HepG2 (cell line): ENCODE results near the gene NPY1R. TPM values are rescaled to one million over a fixed set of nuclear protein-coding genes. Genes with fewer than 3 reads are reported as not detected.

Experiments
- ATAC-seq: fragments of 200-7000 bp; cut with Tn5 transposase; 3 replicates; pipeline ENCODE4 v1.9.1; 2020; ENCODE audit warnings: mild to moderate bottlenecking, moderate library complexity
- BruUV-seq: library from RNA; stranded (reverse); fragments of 400-500 nt; replicated peaks from 2 replicates; lab custom pipeline; 2021; lab: Mats Ljungman, UMichigan
- CTCF ChIA-PET: fragments of 300-600 bp; formaldehyde crosslinking; extraction: SDS; loops from one replicate; lab custom pipeline; 2021; ENCODE audit warnings: low total read pairs, inconsistent platforms, low intra/inter-chr PET ratio; lab: Yijun Ruan, JAX
- POLR2A ChIA-PET: fragments of 350-600 bp; sonication (Branson Sonifier 250); formaldehyde crosslinking; loops from one replicate; lab custom pipeline; 2020; ENCODE audit warnings: antibody characterized with exemption, inconsistent platforms; lab: Yijun Ruan, JAX
- DNase-seq: peaks from one replicate; pipeline ENCODE4 v3.0.0-alpha.2; 2015; ENCODE audit warnings: low spot score
- FAIRE-seq: peaks from 3 replicates; lab custom pipeline; 2011; peaks lifted over from hg19 to GRCh38; lab: Jason Lieb, UNC
- H2AFZ ChIP-seq: one replicate; pipeline ENCODE4 v1.6.1; 2011; ENCODE audit warnings: low read length, inconsistent platforms
- H3K27ac ChIP-seq: fragments of 300-600 bp; 3 replicates; pipeline ENCODE4 v1.8.0; 2011; ENCODE audit warnings: mixed run types, mild to moderate bottlenecking, mixed read lengths, low read length, inconsistent platforms; ENCODE audit not compliant: insufficient read depth; ENCODE audit errors: extremely low read length
- H3K27me3 ChIP-seq, 2 experiments: fragments of 200-600 bp in 1 of 2; 2 replicates in 1 of 2; 3 replicates in 1 of 2; pipeline versions ENCODE4 v1.6.0 to v1.8.0; 2011; ENCODE audit warnings: low read length in 2 of 2, mild to moderate bottlenecking in 2 of 2, moderate library complexity in 2 of 2, inconsistent platforms in 1 of 2; ENCODE audit not compliant: insufficient read depth in 2 of 2, control insufficient read depth in 1 of 2
- H3K36me3 ChIP-seq, 2 experiments: fragments of 200-600 bp in 1 of 2; replicated peaks in 1 of 2; 2 replicates in 1 of 2; 3 replicates in 1 of 2; pipeline versions ENCODE4 v1.5.1 to v1.8.0; 2011; ENCODE audit warnings: low read length in 2 of 2, inconsistent platforms in 1 of 2; ENCODE audit not compliant: insufficient read depth in 2 of 2, control insufficient read depth in 1 of 2
- H3K4me1 ChIP-seq: 2 replicates; pipeline ENCODE4 v1.5.1; 2012; ENCODE audit warnings: low read length, inconsistent platforms; ENCODE audit not compliant: insufficient read depth
- H3K4me2 ChIP-seq: 2 replicates; pipeline ENCODE4 v1.6.0; 2011; ENCODE audit warnings: low read depth, low read length, inconsistent platforms
- H3K4me3 ChIP-seq, 3 experiments: fragments of 200-600 bp in 1 of 3; sonication (generic), shearing (Covaris generic) in 1 of 3; replicated peaks in 1 of 3; 2 replicates each; pipeline ENCODE4 v1.5.1; 2011 to 2016; ENCODE audit warnings: low read length in 3 of 3, inconsistent platforms in 2 of 3, low read depth in 2 of 3, mild to moderate bottlenecking in 2 of 3, control low read depth in 1 of 3, mixed read lengths in 1 of 3; ENCODE audit not compliant: insufficient read depth in 1 of 3
- H3K79me2 ChIP-seq: one replicate; pipeline ENCODE4 v1.6.1; 2011; ENCODE audit warnings: low read length, inconsistent platforms; ENCODE audit not compliant: insufficient read depth
- H3K9ac ChIP-seq: 2 replicates; pipeline ENCODE4 v1.6.0; 2011; ENCODE audit warnings: mild to moderate bottlenecking, low read depth, low read length, inconsistent platforms; ENCODE audit not compliant: insufficient read depth
- H3K9me3 ChIP-seq: 2 replicates; pipeline ENCODE4 v1.5.1; 2012; ENCODE audit warnings: mild to moderate bottlenecking, low read length
- H4K20me1 ChIP-seq: 2 replicates; pipeline ENCODE4 v1.6.0; 2011; ENCODE audit warnings: inconsistent platforms, mild to moderate bottlenecking, low read length, moderate library complexity; ENCODE audit not compliant: insufficient read depth
- ELF4 ChIP-seq: sonication (generic); formaldehyde crosslinking; IDR thresholded peaks from 2 replicates; pipeline ENCODE4 v1.5.0; 2020; ENCODE audit warnings: missing genetic modification reagents, mild to moderate bottlenecking, moderate library complexity, borderline replicate concordance
- FOXK2 ChIP-seq: fragments of 450-650 bp; IDR thresholded peaks from 2 replicates; pipeline ENCODE4 v1.6.1; 2016
- HNRNPUL1 ChIP-seq: fragments of 200-400 bp; formaldehyde crosslinking; IDR thresholded peaks from 2 replicates; pipeline ENCODE4 v1.6.1; 2017; ENCODE audit warnings: low read depth, mild to moderate bottlenecking, low read length, moderate library complexity
- NFIC ChIP-seq: IDR thresholded peaks from 2 replicates; pipeline ENCODE4 v1.6.1; 2012; ENCODE audit warnings: mild to moderate bottlenecking, low read length, inconsistent platforms
- NRL ChIP-seq: sonication (generic); formaldehyde crosslinking; IDR thresholded peaks from 2 replicates; pipeline ENCODE4 v1.5.0; 2020; ENCODE audit warnings: missing genetic modification reagents, mild to moderate bottlenecking, moderate library complexity, borderline replicate concordance
- PRMT3 ChIP-seq: sonication (generic); formaldehyde crosslinking; IDR thresholded peaks from 2 replicates; pipeline ENCODE4 v1.8.1; 2022; ENCODE audit warnings: low read depth, mild to moderate bottlenecking, moderate library complexity, missing genetic modification reagents, borderline replicate concordance
- RARG ChIP-seq: sonication (generic); formaldehyde crosslinking; IDR thresholded peaks from 2 replicates; pipeline ENCODE4 v1.4.0; 2020; ENCODE audit warnings: low read depth, mild to moderate bottlenecking, missing genetic modification reagents
- ZC3H13 ChIP-seq: sonication (generic); formaldehyde crosslinking; IDR thresholded peaks from 2 replicates; pipeline ENCODE4 v1.8.1; 2023; ENCODE audit warnings: mild to moderate bottlenecking, missing genetic modification reagents, moderate library complexity
- ZNF275 ChIP-seq: sonication (generic); formaldehyde crosslinking; IDR thresholded peaks from 2 replicates; pipeline ENCODE4 v1.8.0; 2022; ENCODE audit warnings: missing genetic modification reagents, mild to moderate bottlenecking, inconsistent platforms, borderline replicate concordance
- ZNF646 ChIP-seq: sonication (generic); formaldehyde crosslinking; IDR thresholded peaks from 2 replicates; pipeline ENCODE4 v1.9.0; 2021; ENCODE audit warnings: mild to moderate bottlenecking, missing genetic modification reagents
- ZSCAN31 ChIP-seq: sonication (generic); formaldehyde crosslinking; IDR thresholded peaks from 2 replicates; pipeline ENCODE4 v1.5.0; 2020; ENCODE audit warnings: low read depth, mild to moderate bottlenecking, missing genetic modification reagents
- WGBS: methylation state at CpG from one replicate; pipeline ENCODE4 v1.1.6; 2017; ENCODE audit warnings: low lambda C conversion rate; 5-methylcytosine and 5-hydroxymethylcytosine counted together
- in situ Hi-C: cut with HindIII; loops from 2 replicates; pipeline ENCODE4 v1.10.0; 2017; ENCODE audit warnings: low pct_unique_long_range_greater_than_20kb; ENCODE audit not compliant: extremely low pct_ligation_motif_present
- intact Hi-C: fragments of 100-400 bp; cut with micrococcal nuclease; formaldehyde crosslinking; loops from one replicate; pipeline ENCODE4 v1.10.0; 2022; ENCODE audit not compliant: unreplicated experiment
- polyA plus RNA-seq, 8 experiments: library from polyadenylated mRNA; depleted of rRNA in 3 of 8; stranded (reverse) in 7 of 8; unstranded in 1 of 8; fragments of >200 nt; fragmentation: Illumina TruSeq in 4 of 8; extraction: Trizol in 4 of 8; gene quantifications; 2 replicates each; pipeline versions ENCODE4 v1.2.1 to v1.2.3, GENCODE V29; 2011 to 2016; ENCODE audit warnings: low read depth in 4 of 8, missing spikeins in 1 of 8, mixed read lengths in 1 of 8; ENCODE audit not compliant: insufficient read depth in 1 of 8
- total RNA-seq, 5 experiments: library from RNA; depleted of rRNA; stranded (reverse); fragments of >200 nt; fragmentation: Illumina TruSeq; extraction: Trizol; gene quantifications; 2 replicates each; pipeline ENCODE4 v1.2.3, GENCODE V29; 2016; ENCODE audit warnings: low read depth in 1 of 5

Gene NPY1R
- total and polyA plus RNA-seq, 2 of the 13 experiments (the other 11 are each of a cell fraction or from before 2014, with no cell fraction given), result not detected

- CTCF ChIA-PET, result no interaction called here
- TF ChIP-seq ELF4 (CRISPR knock-in tag) (no peak), HNRNPUL1 (no peak), NRL (CRISPR knock-in tag) (no peak), ZNF275 (CRISPR knock-in tag) (no peak), FOXK2 (no peak), RARG (CRISPR knock-in tag) (no peak), ZSCAN31 (CRISPR knock-in tag) (no peak), NFIC (no peak), ZNF646 (CRISPR knock-in tag) (no peak), ZC3H13 (no peak), PRMT3 (CRISPR knock-in tag) (no peak)
- no TSS peak for BruUV-seq
These were observed 15.3 kb downstream of the NPY1R start for GRCh38 chr4:163317110-163317509.

More at GRCh38 chr4:163317110-163317509, 15.3 kb downstream of the NPY1R start:
- POLR2A ChIA-PET, result no interaction called here
- no CpG with 5 or more reads among the region's 1 CpG for WGBS
- Histone ChIP-seq H4K20me1 (no peaks in the 10 kb centered on the region), H3K9me3 (peaks cover 4% of the 10 kb centered on the region; the same call in 1 of the 2 replicates), H3K9ac (no peak overlapping the region), H3K4me2 (no peak overlapping the region), H3K4me1 (no peaks in the 10 kb centered on the region), H3K27ac (no peak overlapping the region), H2AFZ (no peak overlapping the region), H3K79me2 (no peaks in the 10 kb centered on the region), H3K27me3 (no peaks in the 10 kb centered on the region), H3K36me3 (no peaks in the 10 kb centered on the region), H3K4me3 (no peak overlapping the region)
- ATAC-seq, result no peak
- no peak for DNase-seq
- intact Hi-C loops, result no loop called here
- FAIRE-seq, result no peak
- in situ Hi-C loops, result no loop called here
